H1 (cell line): ENCODE data around the gene KREMEN1. TPM values are rescaled to one million over a fixed set of nuclear protein-coding genes. Genes with fewer than 3 reads are reported as not detected.

ENCODE experiments used
- CTCF ChIA-PET: fragments of 300-600 bp; sonication (Branson Sonifier 250); formaldehyde crosslinking; loops from one replicate; lab custom pipeline; 2021; ENCODE audit not compliant: partially characterized antibody; lab: Charles Lee
- POLR2A ChIA-PET: fragments of 300-600 bp; sonication (Branson Sonifier 250); formaldehyde crosslinking; loops from one replicate; lab custom pipeline; 2021; ENCODE audit warnings: inconsistent platforms; ENCODE audit not compliant: partially characterized antibody; lab: Charles Lee
- DNase-seq, 2 experiments: peaks; one replicate each; pipeline versions ENCODE4 v3.0.0 to v3.0.0-alpha.2; 2010 to 2022; ENCODE audit warnings: low spot score in 2 of 2, low read depth in 1 of 2, mixed read lengths in 1 of 2
- FAIRE-seq: peaks from 2 replicates; lab custom pipeline; 2011; peaks lifted over from hg19 to GRCh38; lab: Jason Lieb, UNC
- H2AFZ ChIP-seq: 2 replicates; pipeline ENCODE4 v1.8.1; 2012; ENCODE audit warnings: low read length, inconsistent platforms
- H2AK5ac ChIP-seq: 2 replicates; pipeline ENCODE4 v1.6.1; 2013; ENCODE audit warnings: low read depth, low read length
- H2BK120ac ChIP-seq: replicated peaks from 2 replicates; pipeline ENCODE3; 2013; ENCODE audit warnings: low read depth, low read length, inconsistent platforms
- H2BK12ac ChIP-seq: 2 replicates; pipeline ENCODE4 v1.6.1; 2013; ENCODE audit warnings: low read depth, low read length
- H2BK15ac ChIP-seq: 2 replicates; pipeline ENCODE4 v1.6.1; 2013; ENCODE audit warnings: low read length
- H2BK20ac ChIP-seq: 2 replicates; pipeline ENCODE4 v1.6.1; 2013; ENCODE audit warnings: low read length
- H2BK5ac ChIP-seq: 2 replicates; pipeline ENCODE4 v1.6.1; 2013; ENCODE audit warnings: low read depth, low read length
- H3K14ac ChIP-seq: 2 replicates; pipeline ENCODE4 v1.6.1; 2013; ENCODE audit warnings: inconsistent platforms; ENCODE audit not compliant: insufficient read length
- H3K18ac ChIP-seq: 2 replicates; pipeline ENCODE4 v1.6.1; 2013; ENCODE audit warnings: low read length; ENCODE audit errors: extremely low read depth
- H3K23ac ChIP-seq: 2 replicates; pipeline ENCODE4 v1.6.1; 2013; ENCODE audit warnings: inconsistent platforms; ENCODE audit not compliant: insufficient read length
- H3K23me2 ChIP-seq: 2 replicates; pipeline ENCODE4 v1.6.1; 2013; ENCODE audit warnings: low read depth, low read length
- H3K27ac ChIP-seq: 2 replicates; pipeline ENCODE4 v1.6.1; 2011; ENCODE audit warnings: low read depth, low read length, inconsistent platforms
- H3K27me3 ChIP-seq, 4 experiments: replicated peaks in 1 of 4; 1 replicate in 1 of 4; 2 replicates in 3 of 4; pipeline versions ENCODE4 v1.6.1 to v1.8.1; 2011 to 2013; ENCODE audit warnings: low read length in 3 of 4, mild to moderate bottlenecking in 3 of 4, inconsistent platforms in 2 of 4, mixed read lengths in 2 of 4, moderate library complexity in 1 of 4; ENCODE audit not compliant: control insufficient read depth in 3 of 4, insufficient read depth in 3 of 4; ENCODE audit errors: extremely low read depth in 1 of 4
- H3K36me3 ChIP-seq, 4 experiments: 2 replicates each; pipeline versions ENCODE4 v1.6.1 to v1.8.1; 2011 to 2013; ENCODE audit warnings: mild to moderate bottlenecking in 4 of 4, low read length in 3 of 4, moderate library complexity in 2 of 4, control low read depth in 1 of 4, inconsistent platforms in 1 of 4; ENCODE audit not compliant: insufficient read depth in 4 of 4, control insufficient read depth in 2 of 4
- H3K4ac ChIP-seq: replicated peaks from 2 replicates; pipeline ENCODE3; 2013; ENCODE audit warnings: low read length, low read depth, mixed read lengths, inconsistent platforms; ENCODE audit not compliant: insufficient read length
- H3K4me1 ChIP-seq, 4 experiments: replicated peaks in 1 of 4; 1 replicate in 1 of 4; 2 replicates in 3 of 4; pipeline versions ENCODE4 v1.6.1 to v1.8.1; 2011 to 2013; ENCODE audit warnings: low read length in 3 of 4, inconsistent platforms in 2 of 4, mixed read lengths in 1 of 4; ENCODE audit not compliant: insufficient read depth in 4 of 4, control insufficient read depth in 3 of 4
- H3K4me2 ChIP-seq, 2 experiments: 2 replicates each; pipeline versions ENCODE4 v1.6.1 to v1.8.1; 2011 to 2013; ENCODE audit warnings: low read depth in 2 of 2, low read length in 2 of 2, control low read depth in 1 of 2, inconsistent platforms in 1 of 2, mild to moderate bottlenecking in 1 of 2; ENCODE audit not compliant: insufficient read depth in 1 of 2
- H3K4me3 ChIP-seq, 4 experiments: fragments of 200-600, 300-600 bp in 1 of 4; sonication (generic), shearing (Covaris generic), sonication (Bioruptor Twin) in 1 of 4; 2 replicates each; pipeline versions ENCODE4 v1.5.1 to v1.8.1; 2011 to 2016; ENCODE audit warnings: low read length in 4 of 4, low read depth in 3 of 4, control low read depth in 2 of 4, inconsistent platforms in 2 of 4, mild to moderate bottlenecking in 2 of 4, mixed read lengths in 1 of 4, moderate library complexity in 1 of 4; ENCODE audit not compliant: insufficient read depth in 2 of 4; ENCODE audit errors: extremely low read depth in 1 of 4
- H3K56ac ChIP-seq: replicated peaks from 2 replicates; pipeline ENCODE3; 2013; ENCODE audit warnings: low read depth, mild to moderate bottlenecking, mixed read lengths, low read length, inconsistent platforms; ENCODE audit not compliant: insufficient read length
- H3K79me1 ChIP-seq: 2 replicates; pipeline ENCODE4 v1.6.1; 2013; ENCODE audit warnings: low read depth, low read length, control low read depth
- H3K79me2 ChIP-seq, 2 experiments: 2 replicates each; pipeline versions ENCODE4 v1.6.1 to v1.8.1; 2012 to 2013; ENCODE audit warnings: low read length in 2 of 2, mild to moderate bottlenecking in 2 of 2, inconsistent platforms in 1 of 2; ENCODE audit not compliant: insufficient read depth in 2 of 2, control insufficient read depth in 1 of 2
- H3K9ac ChIP-seq, 4 experiments: replicated peaks in 1 of 4; 1 replicate in 1 of 4; 2 replicates in 3 of 4; pipeline versions ENCODE4 v1.6.1 to v1.8.1; 2011 to 2013; ENCODE audit warnings: low read depth in 3 of 4, low read length in 3 of 4, control low read depth in 2 of 4, mild to moderate bottlenecking in 2 of 4, moderate library complexity in 2 of 4, inconsistent platforms in 1 of 4; ENCODE audit errors: extremely low read depth in 1 of 4
- H3K9me3 ChIP-seq, 2 experiments: 2 replicates each; pipeline versions ENCODE4 v1.6.1 to v1.8.1; 2012 to 2013; ENCODE audit warnings: mild to moderate bottlenecking in 2 of 2, moderate library complexity in 2 of 2, control low read depth in 1 of 2, inconsistent platforms in 1 of 2, low read depth in 1 of 2, low read length in 1 of 2, mixed read lengths in 1 of 2; ENCODE audit not compliant: insufficient read depth in 2 of 2
- H4K20me1 ChIP-seq, 2 experiments: replicated peaks in 1 of 2; 2 replicates each; pipeline versions ENCODE3 to v1.8.1; 2011 to 2013; ENCODE audit warnings: inconsistent platforms in 2 of 2, low read length in 2 of 2, mild to moderate bottlenecking in 1 of 2; ENCODE audit not compliant: insufficient read depth in 2 of 2, control insufficient read depth in 1 of 2
- H4K5ac ChIP-seq: 2 replicates; pipeline ENCODE4 v1.6.1; 2013; ENCODE audit warnings: low read length, low read depth, mixed read lengths, inconsistent platforms; ENCODE audit not compliant: insufficient read length
- H4K8ac ChIP-seq: 2 replicates; pipeline ENCODE4 v1.8.0; 2013; ENCODE audit warnings: mild to moderate bottlenecking, moderate library complexity, low read length, inconsistent platforms; ENCODE audit not compliant: insufficient read depth; ENCODE audit errors: extremely low read depth
- H4K91ac ChIP-seq: replicated peaks from 2 replicates; pipeline ENCODE3; 2013; ENCODE audit warnings: low read length, mixed read lengths, inconsistent platforms; ENCODE audit not compliant: insufficient read length
- BRCA1 ChIP-seq: IDR thresholded peaks from 2 replicates; pipeline ENCODE4 v1.6.1; 2012; ENCODE audit warnings: low read depth, low read length, improper control_type of control experiment
- WGBS, 2 experiments: shearing (Covaris generic) in 1 of 2; methylation state at CpG; one replicate each; pipeline versions ENCODE4 v1.1.6 to v1.1.7; 2013 to 2015; ENCODE audit warnings: low lambda C conversion rate in 2 of 2, mixed read lengths in 2 of 2, inconsistent platforms in 1 of 2, low coverage in 1 of 2, missing lambda C conversion rate in 1 of 2; ENCODE audit not compliant: insufficient replicate concordance in 2 of 2, insufficient coverage in 1 of 2, insufficient read length in 1 of 2; ENCODE audit errors: extremely low coverage in 1 of 2, missing lambda C conversion rate in 1 of 2; 5-methylcytosine and 5-hydroxymethylcytosine counted together
- polyA plus RNA-seq, 7 experiments: library from polyadenylated mRNA; depleted of rRNA in 3 of 7; stranded (reverse) in 5 of 7; unstranded in 2 of 7; fragments of >200 nt in 5 of 7; fragments of 200-250 nt in 2 of 7; gene quantifications; 1 replicate in 5 of 7; 2 replicates in 1 of 7; 4 replicates in 1 of 7; pipeline versions ENCODE4 v1.2.1 to v1.2.3, GENCODE V29; 2011 to 2013; ENCODE audit warnings: missing spikeins in 2 of 7, mixed read lengths in 2 of 7
- total RNA-seq: library from RNA; stranded (reverse); fragmentation: NEBNext Ultra II Directional; extraction: Animal tissue kit (Norgen Biotek cat#: 25700); gene quantifications from 2 replicates; pipeline ENCODE4 v1.2.1, GENCODE V29; 2021

Gene KREMEN1
- total and polyA plus RNA-seq, 2 of the 8 experiments (the other 6 are each of a cell fraction or from before 2014, with no cell fraction given): 2.1 to 3.2 TPM

DNA sequence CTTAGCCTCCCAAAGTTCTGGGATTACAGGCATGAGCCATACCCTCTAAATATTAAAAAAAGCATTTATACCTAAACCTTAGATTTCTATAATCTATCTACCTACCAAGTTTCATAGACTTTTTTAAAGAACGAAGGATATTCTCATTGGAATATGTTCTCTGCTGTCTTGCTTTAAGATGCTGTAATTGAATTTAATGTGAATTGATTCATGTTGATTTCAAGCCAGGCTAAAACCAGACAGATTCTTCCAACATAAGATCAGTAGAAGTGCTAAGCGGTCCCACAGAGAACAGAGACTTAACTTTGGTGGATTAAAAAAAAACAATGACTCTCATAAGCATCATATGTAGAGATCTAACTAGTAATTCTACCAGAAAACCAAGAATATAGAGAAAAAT lies 14.2 kb downstream of the KREMEN1 start:
- H3K9ac ChIP-seq: no peak overlapping the region
- no peaks in the 10 kb centered on the region for H3K27me3 ChIP-seq
- no peak overlapping the region for H2BK20ac ChIP-seq
- CTCF ChIA-PET: interaction anchor here (1.4 to 2.3 kb wide), 2 partner anchors 67 to 159 kb away, joined by 5 to 8 read pairs; no protein-coding TSS in a partner anchor
- no peak overlapping the region for H2BK15ac ChIP-seq
- H2BK120ac ChIP-seq: no peak overlapping the region
- H4K91ac ChIP-seq: no peak overlapping the region
- no peak overlapping the region for H3K23ac ChIP-seq
- no peak overlapping the region for H4K8ac ChIP-seq
- no peaks in the 10 kb centered on the region for H3K79me2 ChIP-seq
- H3K79me1 ChIP-seq: no peaks in the 10 kb centered on the region
- H2BK5ac ChIP-seq: no peak overlapping the region
- H3K23me2 ChIP-seq: no peaks in the 10 kb centered on the region
- H3K27ac ChIP-seq: no peak overlapping the region
- no peak overlapping the region for H3K56ac ChIP-seq
- POLR2A ChIA-PET: interaction anchor here (0.6 kb wide), 1 partner anchor 339 kb away, joined by 3 read pairs; no protein-coding TSS in a partner anchor
- H2AFZ ChIP-seq: no peak overlapping the region
- H2BK12ac ChIP-seq: no peak overlapping the region
- no peak overlapping the region for H4K5ac ChIP-seq
- H2AK5ac ChIP-seq: no peak overlapping the region
- no peaks in the 10 kb centered on the region for H3K36me3 ChIP-seq
- H3K4me1 ChIP-seq: peaks cover 1 to 5% (median 3%) of the 10 kb centered on the region in 4 experiments; a peak in 4 of 7 replicates
- no peaks in the 10 kb centered on the region for H3K9me3 ChIP-seq
- H3K4me2 ChIP-seq: no peak overlapping the region
- TF ChIP-seq BRCA1: no peak
- no peak for FAIRE-seq
- peaks cover 0 to 1% of the 10 kb centered on the region in 2 experiments for H4K20me1 ChIP-seq
- H3K4ac ChIP-seq: no peak overlapping the region
- no peak for DNase-seq
- no peak overlapping the region for H3K14ac ChIP-seq
- 91% methylated on average over 2 of the region's 2 CpGs; no CpG with 5 or more reads in 1 of the 2 experiments for WGBS, 2 experiments
- no peak overlapping the region for H3K18ac ChIP-seq
- H3K4me3 ChIP-seq: no peak overlapping the region
